ENCODE measurements around the gene WDFY4.

DNA sequence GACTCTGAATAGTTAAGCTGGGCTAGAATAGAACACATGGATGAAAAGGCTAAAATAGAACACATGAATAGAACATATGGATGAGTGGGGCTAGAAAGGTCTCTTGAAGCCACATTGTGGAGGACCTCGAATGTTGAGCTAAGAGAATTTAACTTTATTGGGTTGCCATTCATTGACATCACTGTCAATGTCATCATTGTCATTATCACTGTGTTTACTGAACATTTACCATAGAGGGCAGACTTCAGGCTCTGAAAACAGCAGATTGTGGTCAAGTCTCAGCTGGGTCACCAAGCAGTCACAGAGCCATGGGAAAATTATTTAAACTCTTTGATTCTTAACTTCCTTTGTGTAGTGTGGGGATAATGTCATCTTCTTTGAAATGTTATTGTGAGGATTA is 80.4 kb downstream of the WDFY4 start:
- no peak for TF ChIP-seq CBX8 (IDR thresholded peaks at IDR 0.05)
- TF ChIP-seq, protein P1, sequence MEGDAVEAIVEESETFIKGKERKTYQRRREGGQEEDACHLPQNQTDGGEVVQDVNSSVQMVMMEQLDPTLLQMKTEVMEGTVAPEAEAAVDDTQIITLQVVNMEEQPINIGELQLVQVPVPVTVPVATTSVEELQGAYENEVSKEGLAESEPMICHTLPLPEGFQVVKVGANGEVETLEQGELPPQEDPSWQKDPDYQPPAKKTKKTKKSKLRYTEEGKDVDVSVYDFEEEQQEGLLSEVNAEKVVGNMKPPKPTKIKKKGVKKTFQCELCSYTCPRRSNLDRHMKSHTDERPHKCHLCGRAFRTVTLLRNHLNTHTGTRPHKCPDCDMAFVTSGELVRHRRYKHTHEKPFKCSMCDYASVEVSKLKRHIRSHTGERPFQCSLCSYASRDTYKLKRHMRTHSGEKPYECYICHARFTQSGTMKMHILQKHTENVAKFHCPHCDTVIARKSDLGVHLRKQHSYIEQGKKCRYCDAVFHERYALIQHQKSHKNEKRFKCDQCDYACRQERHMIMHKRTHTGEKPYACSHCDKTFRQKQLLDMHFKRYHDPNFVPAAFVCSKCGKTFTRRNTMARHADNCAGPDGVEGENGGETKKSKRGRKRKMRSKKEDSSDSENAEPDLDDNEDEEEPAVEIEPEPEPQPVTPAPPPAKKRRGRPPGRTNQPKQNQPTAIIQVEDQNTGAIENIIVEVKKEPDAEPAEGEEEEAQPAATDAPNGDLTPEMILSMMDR (IDR thresholded peaks at IDR 0.05), result no peak
- TF ChIP-seq FOSL2 (IDR thresholded peaks at IDR 0.05), result no peak
- no peak for TF ChIP-seq FOSL2 (CRISPR knock-in tag; IDR thresholded peaks at IDR 0.05)
- no peak for TF ChIP-seq EP300 (IDR thresholded peaks at IDR 0.05)
- TF ChIP-seq RAD21 (conservative IDR thresholded peaks at IDR 0.05 in 1 of 2, IDR thresholded peaks at IDR 0.05 in 1 of 2), result no peak
